Limb (tissue), 2 donors: ENCODE data around the gene PNLDC1.
"Not testable (repeated sequence)": the region's sequence is repeated elsewhere in the genome, so short reads cannot be mapped to it uniquely, and the experiment has no call there.

Experiments used
- DNase-seq, 2 donors: peaks; one replicate each; pipeline ENCODE4 v3.0.0-alpha.2; 2016; ENCODE audit errors: extremely low spot score in 2 of 2

The PNLDC1 gene

GRCh38 chr6:159819098-159819497 lies 19.0 kb downstream of the PNLDC1 start:
- no peak for DNase-seq

DNA sequence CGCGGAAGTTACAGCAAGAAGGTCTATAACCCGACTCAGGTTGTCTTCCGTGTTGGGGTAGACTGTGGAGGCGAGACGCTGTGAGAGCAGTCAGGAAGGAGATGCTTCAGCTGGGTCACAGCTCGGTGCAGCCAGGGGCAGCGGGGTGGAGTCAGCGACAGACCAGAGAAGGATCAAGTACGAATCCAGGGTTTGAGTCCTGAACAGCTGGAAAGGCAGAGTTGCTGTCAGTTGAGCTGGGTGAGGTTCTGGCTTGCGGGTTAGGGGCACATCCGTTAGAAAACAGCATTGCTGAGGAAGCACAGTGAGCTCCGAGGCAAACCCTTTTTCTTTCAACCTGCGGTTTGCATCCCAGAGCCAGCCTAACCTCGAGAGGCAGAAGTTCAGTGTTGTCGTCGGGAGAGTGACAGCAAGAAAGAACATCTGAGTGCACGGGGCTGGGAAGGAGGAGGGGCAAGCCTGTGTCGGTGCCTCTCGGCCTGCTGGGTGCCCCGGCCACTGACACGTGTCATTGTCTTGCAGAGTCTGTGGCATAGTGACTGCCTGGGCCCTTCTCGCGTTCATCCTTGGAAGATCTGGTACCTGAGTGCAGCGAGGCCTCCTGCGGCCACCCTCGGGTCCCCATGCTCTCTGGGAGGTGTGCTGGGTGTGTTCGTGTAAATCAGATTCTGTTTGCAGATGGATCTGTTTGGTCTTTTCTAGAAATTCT lies 20.0 kb downstream of the PNLDC1 start:
- DNase-seq, result no peak

GRCh38 chr6:159821122-159821521 lies 21.0 kb downstream of the PNLDC1 start:
- no peak for DNase-seq

GRCh38 chr6:159821726-159822125 lies 21.6 kb downstream of the PNLDC1 start:
- no peak for DNase-seq

GRCh38 chr6:159823953-159824352 lies 23.9 kb downstream of the PNLDC1 start:
- no peak for DNase-seq

- DNase-seq, result not testable (repeated sequence)
These were observed 24.6 kb downstream of the PNLDC1 start for GRCh38 chr6:159824690-159825089.

GRCh38 chr6:159826004-159826403 lies 25.9 kb downstream of the PNLDC1 start:
- no peak for DNase-seq

DNA sequence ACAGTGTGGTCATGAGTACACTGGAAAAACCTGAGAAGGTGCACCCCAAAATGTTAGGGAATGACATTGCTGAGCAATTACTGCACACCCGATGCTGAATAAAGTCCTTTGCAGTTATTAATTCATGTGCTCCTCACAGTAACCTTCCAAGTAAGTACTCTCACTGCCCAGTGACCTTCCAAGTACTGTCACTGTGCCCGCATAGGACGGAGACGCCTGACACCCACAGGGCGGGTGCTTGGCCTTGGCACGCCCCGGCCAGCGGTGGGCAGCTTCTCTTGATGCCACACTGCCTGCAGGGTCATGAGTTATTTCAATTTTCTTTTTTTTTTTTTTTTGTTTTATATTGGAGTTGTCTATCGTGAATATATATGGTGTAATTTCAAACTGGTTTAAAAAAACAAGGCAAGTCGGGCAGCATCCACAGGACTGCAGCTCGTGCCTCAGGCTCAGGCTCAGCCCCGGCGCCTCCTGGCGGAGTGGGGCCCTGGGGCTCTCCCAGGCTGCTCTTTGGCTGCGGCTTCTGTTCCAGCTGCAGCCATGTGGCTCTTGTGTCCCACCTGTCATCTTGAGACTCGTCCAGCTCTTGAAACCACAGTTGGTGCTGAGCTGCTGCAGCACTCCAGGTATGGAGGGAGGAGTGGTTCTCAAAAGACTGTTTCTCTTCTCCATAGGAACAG lies 27.0 kb downstream of the PNLDC1 start:
- DNase-seq, result no peak

DNA sequence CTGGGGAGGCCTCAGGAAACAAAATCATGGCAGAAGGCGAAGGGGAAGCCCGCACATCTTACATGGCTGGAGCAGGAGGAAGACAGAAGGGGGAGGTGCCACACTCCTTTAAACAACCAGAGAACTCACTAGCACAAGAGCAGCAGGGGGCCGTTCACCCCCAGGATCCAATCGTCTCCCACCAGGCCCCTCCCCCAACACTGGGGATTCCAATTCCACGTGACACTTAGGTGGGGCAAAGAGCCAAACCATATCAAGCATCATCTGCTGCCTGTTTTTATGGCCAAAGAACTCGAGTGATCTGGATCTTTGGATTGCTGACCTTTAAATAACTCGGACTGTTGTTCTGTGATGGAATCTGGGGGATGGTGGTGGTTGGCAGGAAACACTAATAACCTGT lies 28.0 kb downstream of the PNLDC1 start:
- DNase-seq, result no peak

DNA sequence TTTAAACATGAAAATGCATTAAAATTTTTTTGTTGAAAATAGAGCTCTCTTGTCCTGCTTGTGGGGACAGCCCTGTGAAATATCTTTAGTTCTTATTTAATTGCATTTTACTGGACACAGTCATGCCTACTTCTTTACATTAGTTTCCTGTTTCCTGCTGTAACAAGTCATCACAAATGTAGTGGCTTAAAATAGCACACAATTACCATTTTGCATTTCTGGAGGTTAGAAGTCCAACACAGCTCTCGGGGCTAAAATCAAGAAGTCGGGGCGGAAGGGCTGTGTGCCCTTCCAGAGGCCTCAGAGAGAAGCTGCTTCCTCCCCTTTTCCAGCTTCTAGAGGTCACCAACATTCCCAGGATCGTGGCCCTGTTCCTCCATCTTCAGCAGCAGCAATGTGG lies 29.4 kb downstream of the PNLDC1 start:
- DNase-seq, result no peak

- no peak for DNase-seq
These were observed 30.7 kb downstream of the PNLDC1 start for GRCh38 chr6:159830501-159831372.

DNA sequence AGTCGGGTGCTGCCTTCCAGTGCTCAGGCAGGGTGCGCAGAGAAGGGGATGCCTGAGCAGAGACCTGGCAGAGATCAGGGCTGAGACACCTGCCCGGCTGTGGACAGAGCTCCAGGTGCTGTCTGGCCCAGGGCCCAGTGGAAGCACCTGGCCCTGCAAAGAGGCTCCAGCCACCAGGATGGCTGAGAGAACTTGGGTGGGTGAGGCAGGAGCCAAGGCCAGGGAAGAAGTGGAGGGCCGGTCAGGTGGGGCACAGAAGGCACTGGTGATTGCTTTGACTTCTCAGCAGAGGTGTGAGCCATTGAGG lies 31.2 kb downstream of the PNLDC1 start:
- DNase-seq, result no peak

GRCh38 chr6:159832946-159833345 lies 32.9 kb downstream of the PNLDC1 start:
- no peak for DNase-seq

GRCh38 chr6:159833556-159833955 lies 33.5 kb downstream of the PNLDC1 start:
- no peak for DNase-seq

DNA sequence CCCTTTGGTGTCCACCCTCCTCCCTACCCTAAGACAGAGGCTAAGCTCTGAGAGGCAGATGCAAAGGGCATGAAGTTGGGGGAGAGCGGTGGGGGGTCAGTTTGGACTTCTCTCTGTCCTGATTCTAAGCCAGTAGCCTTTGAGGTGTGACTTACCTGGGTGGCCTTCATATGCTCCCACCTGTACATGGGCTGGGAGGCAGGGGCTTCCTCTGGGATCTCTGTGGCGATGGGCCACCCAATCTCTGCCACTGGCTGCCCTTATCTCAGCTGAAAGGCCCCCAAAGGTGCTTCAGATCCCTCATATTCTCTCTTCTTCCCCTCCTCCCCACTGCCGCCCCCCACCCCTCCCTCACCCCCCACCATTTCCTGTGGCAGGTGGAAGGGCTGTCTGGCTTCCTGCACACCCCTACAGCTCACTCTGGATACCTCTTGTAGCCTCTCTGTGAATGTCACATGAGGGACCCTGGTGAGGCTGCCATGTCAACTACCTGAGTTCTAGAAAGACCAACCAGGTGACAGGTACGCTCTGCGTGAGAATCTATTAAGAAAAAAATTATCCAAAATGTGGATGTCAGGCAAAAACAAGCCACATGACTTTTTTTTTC lies 34.0 kb downstream of the PNLDC1 start:
- DNase-seq, result no peak

- peak in 1 of 2 donors; percentile 23 for DNase-seq
These were observed 36.8 kb downstream of the PNLDC1 start for GRCh38 chr6:159836718-159837490.

GRCh38 chr6:159837511-159837910 lies 37.4 kb downstream of the PNLDC1 start:
- DNase-seq, result no peak

DNA sequence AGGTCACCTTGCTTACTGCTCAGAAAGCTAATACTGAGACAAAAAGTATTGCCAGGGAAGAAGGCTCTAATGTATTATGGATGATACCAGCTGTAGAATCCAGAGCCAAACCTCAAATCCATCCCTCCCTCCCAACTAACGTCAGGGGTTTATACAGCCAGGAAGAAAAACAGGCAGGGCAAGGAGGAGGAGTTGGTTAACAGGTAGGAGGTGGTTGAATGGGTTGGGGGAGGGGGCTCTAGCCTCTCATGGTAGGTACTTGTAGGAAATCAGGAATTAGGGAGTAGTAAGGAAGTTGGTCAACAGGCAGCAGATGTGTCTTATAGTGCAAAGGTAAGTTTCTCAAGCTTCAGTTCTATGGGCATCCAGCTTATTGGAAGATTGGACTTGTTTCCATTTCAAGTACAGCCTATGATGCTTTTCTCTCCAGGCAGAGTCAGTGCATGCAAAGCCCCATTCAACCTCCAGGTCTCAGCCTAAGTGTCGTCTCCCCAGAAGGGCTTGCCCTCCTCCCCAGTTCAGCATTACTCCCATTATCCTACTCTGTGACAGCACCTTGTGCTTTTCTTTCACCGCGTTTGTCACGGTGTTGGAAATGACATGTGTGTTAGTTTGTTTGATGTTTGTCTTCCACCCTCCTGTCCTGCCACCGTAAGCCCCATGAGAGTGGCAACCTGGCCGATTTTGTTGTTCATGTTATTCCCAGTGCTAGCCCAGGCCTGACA lies 38.1 kb downstream of the PNLDC1 start:
- DNase-seq, result no peak

- DNase-seq, result no peak
These were observed 42.0 kb downstream of the PNLDC1 start for GRCh38 chr6:159842035-159842434.
